HG03095 (cell line): ENCODE measurements around the gene C14orf180.

ENCODE experiments used
- ATAC-seq: cut with Tn5 transposase; IDR thresholded peaks from one replicate; pipeline ENCODE4 v1.9.1; 2021; ENCODE audit warnings: moderate library complexity; ENCODE audit not compliant: unreplicated experiment

C14orf180 gene

GRCh38 chr14:104579507-104579906 lies at the start of gene C14orf180:
Gene C14orf180 (plus strand): TSS chr14:104579764. CDS start chr14:104586431, 6,667 bp downstream.
- ATAC-seq = no peak

- no peak for ATAC-seq
Measured at GRCh38 chr14:104530646-104531045, 48.9 kb upstream of the C14orf180 start.

DNA sequence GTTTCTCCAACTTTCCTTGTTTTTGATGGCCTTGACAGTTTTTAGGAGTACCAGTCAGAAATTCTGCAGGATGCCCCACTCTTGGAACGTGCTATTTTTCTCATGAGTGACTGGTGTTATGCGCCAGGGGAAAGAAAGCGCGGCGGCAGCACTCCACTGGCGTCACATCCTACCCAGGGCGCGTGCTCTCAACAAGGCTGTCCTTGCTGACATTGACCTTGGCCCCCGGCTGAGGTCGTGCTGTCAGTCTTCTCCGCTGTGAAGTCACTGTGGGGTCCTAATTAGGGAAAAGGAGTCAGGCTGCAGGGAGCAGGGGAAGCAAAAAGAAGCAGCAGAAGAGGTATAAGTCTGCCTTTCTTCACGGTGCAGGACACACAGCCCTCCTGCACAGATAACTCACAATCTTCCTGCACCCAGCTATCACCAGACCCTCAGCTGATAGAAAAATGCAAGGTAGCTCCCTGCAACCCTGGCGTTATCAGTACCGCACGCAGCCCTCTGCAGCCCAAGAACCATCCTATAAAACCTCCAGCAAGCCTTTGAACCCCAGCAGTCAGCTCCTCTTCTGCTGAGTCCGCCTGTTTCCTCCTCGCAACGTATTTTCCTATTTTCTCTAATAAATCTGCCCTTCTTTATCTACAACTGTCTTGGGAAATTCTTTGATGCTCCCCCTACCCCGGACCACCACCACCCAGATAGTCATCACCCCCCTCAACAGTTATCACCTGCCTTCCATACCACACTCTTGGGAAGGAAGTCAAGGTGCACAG lies 48.0 kb upstream of the C14orf180 start:
- no peak for ATAC-seq

GRCh38 chr14:104532191-104532555 lies 47.4 kb upstream of the C14orf180 start:
- no peak for ATAC-seq

- ATAC-seq = no peak
Measured at GRCh38 chr14:104534036-104534435, 45.5 kb upstream of the C14orf180 start.

- ATAC-seq = no peak
Measured at GRCh38 chr14:104536942-104537612, 42.5 kb upstream of the C14orf180 start.

DNA sequence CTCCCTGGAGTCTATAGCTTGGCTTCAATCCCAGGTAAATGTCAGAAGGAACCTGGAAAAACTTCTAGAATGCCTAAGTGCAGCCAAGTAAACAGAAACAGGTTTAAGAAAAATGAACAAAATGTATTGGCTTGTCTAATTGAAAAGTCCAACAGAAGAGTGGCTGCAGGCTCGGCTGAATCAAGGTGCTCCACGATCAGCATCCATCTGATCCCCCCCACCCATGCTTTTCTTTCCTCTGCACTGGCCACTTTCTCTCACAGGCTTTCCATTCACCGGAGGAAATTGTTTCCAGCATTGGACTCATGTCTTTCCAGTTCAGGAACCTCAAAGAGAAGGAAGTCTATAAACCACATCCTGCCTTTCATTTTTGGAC lies 42.0 kb upstream of the C14orf180 start:
- no peak for ATAC-seq

DNA sequence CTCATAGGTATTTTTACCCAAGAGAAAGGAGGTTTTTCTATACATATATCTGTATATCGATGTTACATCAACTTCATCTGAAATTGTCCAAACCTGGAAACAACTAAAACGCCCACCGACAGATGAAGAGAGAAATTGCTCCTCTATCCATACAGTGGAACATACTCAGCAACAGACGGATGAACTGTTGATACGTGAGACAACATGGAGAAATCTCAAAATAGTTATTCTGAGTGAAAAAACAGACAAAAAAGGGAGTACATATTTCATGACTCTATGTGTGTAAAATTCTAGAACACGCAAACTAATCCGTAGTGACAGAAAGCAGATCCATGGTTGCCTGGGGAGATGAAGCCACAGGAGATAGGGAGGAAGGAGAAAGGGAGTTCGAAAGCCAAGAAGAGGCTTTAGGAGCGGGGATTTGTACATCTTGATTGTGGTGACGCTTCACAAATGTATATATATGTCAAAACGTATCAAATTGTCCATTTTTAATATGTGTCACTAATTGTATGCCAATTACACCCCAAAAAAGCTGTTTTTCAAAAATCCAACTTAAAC lies 37.6 kb upstream of the C14orf180 start:
- no peak for ATAC-seq

GRCh38 chr14:104542871-104543830 lies 36.4 kb upstream of the C14orf180 start:
- ATAC-seq = no peak

DNA sequence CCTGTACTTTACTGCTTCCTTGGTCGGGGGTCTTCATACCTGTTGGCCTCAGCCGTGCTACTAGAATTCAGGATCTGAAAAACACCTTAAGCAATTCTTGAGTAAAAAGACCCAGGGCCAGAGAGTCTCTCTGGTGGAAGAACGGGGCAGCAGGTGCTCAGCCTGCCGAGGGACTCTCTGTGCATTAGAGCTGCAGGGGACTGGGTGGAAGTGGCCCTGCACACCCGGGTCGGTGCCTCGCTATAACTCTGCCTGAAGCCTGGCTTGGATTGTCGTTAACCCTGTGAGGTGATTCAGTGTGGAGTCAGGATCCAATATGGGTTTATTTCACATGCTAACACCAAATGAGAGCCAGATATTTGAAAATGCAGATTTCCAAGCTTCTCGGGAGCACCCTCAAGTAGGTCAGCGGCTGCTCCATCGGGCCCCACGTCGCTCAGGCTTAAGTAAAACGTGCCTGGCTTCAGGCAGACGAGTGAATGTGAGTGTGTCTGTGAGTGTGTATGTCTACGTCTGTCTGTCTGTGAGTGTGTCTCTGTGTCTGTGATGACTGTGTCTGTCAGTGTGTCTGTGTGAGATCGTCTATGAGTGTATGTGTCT lies 35.1 kb upstream of the C14orf180 start:
- no peak for ATAC-seq

- ATAC-seq = no peak
Measured at GRCh38 chr14:104545151-104545941, 34.2 kb upstream of the C14orf180 start.

DNA sequence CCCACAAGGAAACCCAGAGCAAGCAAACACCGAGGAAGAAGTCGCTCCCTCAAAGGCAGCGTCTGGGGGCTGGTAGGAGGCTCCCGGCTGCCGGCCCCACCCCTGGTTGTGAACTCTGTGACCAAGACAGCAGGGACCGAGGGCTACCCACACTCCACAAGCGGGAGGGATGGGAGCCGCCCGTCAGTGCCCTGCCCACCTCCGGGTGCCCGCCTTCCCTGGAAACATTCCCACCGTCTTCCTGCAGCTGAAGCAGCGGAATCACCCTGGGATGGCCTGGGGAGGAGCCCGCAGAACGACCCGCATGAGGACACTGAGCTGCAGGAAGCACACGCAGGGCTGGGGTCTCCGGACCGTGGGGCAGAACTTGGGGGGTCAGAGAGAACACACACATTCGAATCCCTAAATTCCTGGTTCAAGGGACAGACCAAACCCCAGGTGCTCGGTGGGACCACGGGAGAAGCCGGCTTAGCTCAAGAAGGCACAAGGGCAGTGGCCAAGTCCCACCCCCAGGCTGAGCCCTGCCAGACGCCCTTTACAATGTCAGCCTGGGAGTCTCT lies 33.5 kb upstream of the C14orf180 start:
- ATAC-seq = no peak

- ATAC-seq = no peak
Measured at GRCh38 chr14:104546591-104547309, 32.8 kb upstream of the C14orf180 start.

DNA sequence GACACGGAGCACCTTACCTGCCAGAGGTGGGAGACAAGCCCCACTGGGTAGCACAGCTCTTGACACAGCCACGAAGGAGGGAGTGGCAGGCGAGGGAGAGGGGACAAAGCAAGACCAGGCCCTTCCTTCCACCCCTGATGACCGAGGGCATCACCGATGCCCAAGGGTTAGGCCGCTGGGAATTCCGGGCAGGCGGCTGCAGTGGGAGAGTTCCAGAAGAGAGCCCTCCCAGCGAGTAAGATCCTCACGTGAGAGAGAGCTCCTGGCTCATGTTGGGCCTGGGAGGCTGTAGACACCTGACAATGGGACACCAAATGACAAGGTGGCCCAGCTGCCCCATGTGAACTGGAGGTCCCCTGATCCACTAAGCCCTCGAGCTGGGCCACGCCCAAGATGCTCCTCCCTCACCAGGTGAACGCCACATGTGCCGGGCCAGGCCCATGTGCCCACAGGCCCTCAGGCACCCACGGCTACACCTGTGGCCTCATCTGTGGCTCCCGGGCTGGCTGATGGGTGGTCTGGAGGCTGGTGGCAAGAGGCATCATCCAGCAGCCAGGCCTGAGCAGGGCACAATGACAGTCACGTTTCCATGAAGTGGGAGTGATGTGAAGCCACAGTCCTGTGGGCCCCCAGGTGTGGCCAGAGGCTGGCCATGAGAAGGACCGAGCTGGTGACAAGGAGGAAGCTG lies 32.1 kb upstream of the C14orf180 start:
- no peak for ATAC-seq

DNA sequence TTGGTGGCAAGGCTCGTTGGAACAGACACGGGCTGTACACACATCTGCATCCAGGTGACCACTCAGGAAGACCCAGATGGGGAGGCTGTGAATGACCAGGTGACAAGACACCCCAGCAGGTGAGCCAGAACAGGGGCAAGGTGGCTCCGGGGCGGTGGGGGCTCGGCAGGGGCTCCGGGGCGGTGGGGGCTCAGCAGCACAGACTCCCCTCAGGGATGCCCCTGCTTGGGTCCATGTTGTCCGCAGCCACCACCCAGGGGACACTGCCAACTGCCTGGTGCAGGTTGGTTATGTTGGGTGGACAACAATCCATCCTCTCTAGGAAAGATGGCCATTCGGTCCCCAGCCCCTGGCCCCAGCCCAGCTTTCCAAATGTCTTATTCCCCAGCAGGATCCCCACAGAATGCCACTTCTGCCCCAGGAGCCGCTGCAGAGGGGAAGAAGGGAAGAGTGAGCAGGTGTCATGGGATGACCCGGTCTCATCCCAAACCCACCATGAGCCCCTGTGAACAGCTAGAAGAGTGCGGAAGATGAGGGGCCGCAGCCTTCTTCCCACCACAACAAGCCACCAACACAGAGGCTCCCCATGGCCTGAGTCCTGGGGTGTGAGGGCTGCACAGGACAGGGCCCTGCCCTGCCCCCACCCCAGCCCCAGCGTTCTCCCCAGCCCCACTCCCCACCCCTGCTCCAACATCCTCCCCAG lies 31.4 kb upstream of the C14orf180 start:
- ATAC-seq = no peak

DNA sequence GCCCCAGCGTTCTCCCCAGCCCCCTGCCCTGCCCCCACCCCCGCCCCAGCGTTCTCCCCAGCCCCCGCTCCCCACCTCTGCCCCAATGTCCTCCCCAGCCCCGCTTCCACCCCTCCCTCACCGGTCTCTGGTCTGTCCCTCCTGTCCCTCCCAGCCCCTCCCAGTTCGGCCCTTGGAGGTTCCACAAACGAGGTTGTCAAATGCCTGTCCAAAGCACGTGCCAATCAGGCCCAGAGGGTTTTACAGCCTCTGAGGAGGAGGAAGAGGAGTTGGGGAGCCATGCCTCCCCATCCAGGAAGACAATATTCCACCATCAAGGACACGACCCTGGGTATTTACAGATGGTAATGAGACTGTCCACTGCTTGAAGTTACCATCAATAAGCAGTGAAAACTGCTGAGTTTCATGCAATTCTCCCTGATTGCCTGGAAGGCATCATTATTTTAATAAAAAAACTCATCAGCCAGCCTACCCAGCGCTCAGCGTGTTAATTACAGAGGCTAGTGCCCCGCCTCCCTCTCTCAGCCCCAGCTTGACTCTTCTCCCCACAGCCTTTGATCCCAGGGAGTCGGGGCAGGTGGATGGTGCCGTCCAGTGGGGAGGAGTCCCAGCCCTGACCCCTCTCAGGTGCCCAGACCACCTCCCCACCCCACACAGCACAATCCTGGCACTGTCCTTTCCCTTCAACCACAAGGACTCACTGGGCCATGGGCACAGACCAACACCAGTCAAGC lies 30.6 kb upstream of the C14orf180 start:
- no peak for ATAC-seq
